WTC11 (cell line): ENCODE results near the gene TBC1D22A.

Experiments used
- CTCF ChIP-seq: fragments of 200-600 bp; IDR thresholded peaks from 2 replicates; pipeline ENCODE4 v1.8.0; 2022; ENCODE audit warnings: antibody characterized with exemption
- E2F5 ChIP-seq: sonication (generic); formaldehyde crosslinking; IDR thresholded peaks from 2 replicates; pipeline ENCODE4 v1.8.1; 2022; ENCODE audit warnings: mild to moderate bottlenecking, moderate library complexity, missing genetic modification reagents
- FOXJ3 ChIP-seq: sonication (generic); formaldehyde crosslinking; IDR thresholded peaks from 2 replicates; pipeline ENCODE4 v1.9.0; 2021; ENCODE audit warnings: missing genetic modification reagents, mild to moderate bottlenecking, borderline replicate concordance
- MXD4 ChIP-seq: fragments of 250-450 bp; sonication (Bioruptor Pico); IDR thresholded peaks from 2 replicates; pipeline ENCODE4 v1.8.0; 2021; ENCODE audit warnings: mild to moderate bottlenecking, moderate library complexity, borderline replicate concordance
- PRDM15 ChIP-seq: sonication (generic); formaldehyde crosslinking; IDR thresholded peaks from 2 replicates; pipeline ENCODE4 v1.8.0; 2022; ENCODE audit warnings: missing genetic modification reagents
- TEAD4 ChIP-seq: sonication (generic); formaldehyde crosslinking; IDR thresholded peaks from 2 replicates; pipeline ENCODE4 v1.8.0; 2022; ENCODE audit warnings: mild to moderate bottlenecking, missing genetic modification reagents
- USF1 ChIP-seq: sonication (generic); formaldehyde crosslinking; IDR thresholded peaks from 2 replicates; pipeline ENCODE4 v1.8.0; 2022; ENCODE audit warnings: mild to moderate bottlenecking, missing genetic modification reagents
- USF2 ChIP-seq: sonication (generic); formaldehyde crosslinking; IDR thresholded peaks from 2 replicates; pipeline ENCODE4 v1.8.1; 2023; ENCODE audit warnings: mild to moderate bottlenecking, missing genetic modification reagents, moderate library complexity

GRCh38 chr22:46982635-46983034, 220.2 kb downstream of the TBC1D22A start:
- no peak for TF ChIP-seq CTCF
- TF ChIP-seq USF2 = no peak
- TF ChIP-seq USF1 (CRISPR knock-in tag) = no peak
- TF ChIP-seq FOXJ3 = no peak
- no peak for TF ChIP-seq PRDM15 (CRISPR knock-in tag)
- no peak for TF ChIP-seq TEAD4 (CRISPR knock-in tag)
- no peak for TF ChIP-seq E2F5 (CRISPR knock-in tag)
- TF ChIP-seq MXD4 = no peak
